Endothelial cell of umbilical vein (primary cell): ENCODE data around the gene AMZ1. TPM values are rescaled to one million over a fixed set of nuclear protein-coding genes. Genes with fewer than 3 reads are reported as not detected.

Experiments
- BruUV-seq: library from RNA; stranded (reverse); fragments of 400-500 nt; replicated peaks from 2 replicates; lab custom pipeline; 2021; lab: Mats Ljungman, UMichigan
- CTCF ChIA-PET: fragments of 300-600, 350-600 bp; sonication (Branson Sonifier 250); formaldehyde crosslinking; loops from one replicate; lab custom pipeline; 2021; ENCODE audit warnings: antibody characterized with exemption, inconsistent platforms; lab: Charles Lee
- POLR2A ChIA-PET: fragments of 300-600, 350-600 bp; sonication (Branson Sonifier 250); formaldehyde crosslinking; loops from one replicate; lab custom pipeline; 2021; ENCODE audit warnings: antibody characterized with exemption, inconsistent platforms; lab: Charles Lee
- DNase-seq: peaks from one replicate; pipeline ENCODE4 v3.0.0-alpha.2; 2011; ENCODE audit warnings: low read depth, low spot score
- FAIRE-seq: peaks from 2 replicates; lab custom pipeline; 2011; peaks lifted over from hg19 to GRCh38; lab: Jason Lieb, UNC
- H2AFZ ChIP-seq: 2 replicates; pipeline ENCODE4 v1.6.0; 2012; ENCODE audit warnings: low read depth, low read length, control low read depth, inconsistent platforms
- H3K27ac ChIP-seq: 2 replicates; pipeline ENCODE4 v1.5.1; 2011; ENCODE audit warnings: low read depth, mild to moderate bottlenecking, control low read depth, low read length, moderate library complexity; ENCODE audit not compliant: insufficient read depth
- H3K27me3 ChIP-seq, 2 experiments: 2 replicates each; pipeline versions ENCODE4 v1.6.0 to v1.6.1; 2011; ENCODE audit warnings: low read length in 2 of 2, mixed read lengths in 1 of 2; ENCODE audit not compliant: control insufficient read depth in 2 of 2, insufficient read depth in 2 of 2
- H3K36me3 ChIP-seq, 2 experiments: 2 replicates in 1 of 2; 3 replicates in 1 of 2; pipeline ENCODE4 v1.5.1; 2011; ENCODE audit warnings: low read length in 2 of 2, mild to moderate bottlenecking in 1 of 2, moderate library complexity in 1 of 2; ENCODE audit not compliant: control insufficient read depth in 2 of 2, insufficient read depth in 2 of 2; ENCODE audit errors: extremely low read depth in 1 of 2
- H3K4me1 ChIP-seq: 3 replicates; pipeline ENCODE4 v1.5.1; 2011; ENCODE audit warnings: mild to moderate bottlenecking, low read length; ENCODE audit not compliant: control insufficient read depth, insufficient read depth; ENCODE audit errors: extremely low read depth
- H3K4me2 ChIP-seq: 2 replicates; pipeline ENCODE4 v1.6.1; 2011; ENCODE audit warnings: low read length, control low read depth, mixed read lengths; ENCODE audit not compliant: insufficient read depth
- H3K4me3 ChIP-seq, 3 experiments: fragments of 200-600 bp in 1 of 3; sonication (generic), shearing (Covaris generic) in 1 of 3; replicated peaks in 1 of 3; 2 replicates each; pipeline ENCODE4 v1.5.1; 2011 to 2016; ENCODE audit warnings: control low read depth in 3 of 3, low read length in 3 of 3, mild to moderate bottlenecking in 2 of 3, inconsistent platforms in 1 of 3, low read depth in 1 of 3, moderate library complexity in 1 of 3; ENCODE audit not compliant: insufficient read depth in 1 of 3
- H3K79me2 ChIP-seq: 2 replicates; pipeline ENCODE4 v1.6.0; 2012; ENCODE audit warnings: low read length, inconsistent platforms; ENCODE audit not compliant: control insufficient read depth, insufficient read depth
- H3K9ac ChIP-seq: replicated peaks from 2 replicates; pipeline ENCODE3; 2011; ENCODE audit warnings: low read length, control low read depth; ENCODE audit not compliant: insufficient read depth; ENCODE audit errors: extremely low read depth
- H3K9me1 ChIP-seq: replicated peaks from 3 replicates; pipeline ENCODE4 v1.6.0; 2011; ENCODE audit warnings: mild to moderate bottlenecking, low read length; ENCODE audit not compliant: control insufficient read depth, insufficient read depth; ENCODE audit errors: extremely low read depth
- H3K9me3 ChIP-seq: replicated peaks from 2 replicates; pipeline ENCODE4 v1.5.1; 2012; ENCODE audit warnings: low read length, inconsistent platforms; ENCODE audit not compliant: control insufficient read depth, insufficient read depth
- H4K20me1 ChIP-seq: replicated peaks from 2 replicates; pipeline ENCODE3; 2011; ENCODE audit warnings: mild to moderate bottlenecking, low read length; ENCODE audit not compliant: control insufficient read depth, insufficient read depth; ENCODE audit errors: extremely low read depth
- EZH2 ChIP-seq: IDR thresholded peaks from 2 replicates; pipeline ENCODE4 v1.6.1; 2012; ENCODE audit warnings: borderline replicate concordance, low read depth, mild to moderate bottlenecking, moderate library complexity, low read length, inconsistent platforms; ENCODE audit not compliant: severe bottlenecking
- FOS ChIP-seq: IDR thresholded peaks from 2 replicates; pipeline ENCODE4 v1.6.1; 2011; ENCODE audit warnings: mild to moderate bottlenecking, low read length, moderate library complexity, borderline replicate concordance; ENCODE audit not compliant: insufficient read depth
- GATA2 ChIP-seq: IDR thresholded peaks from 2 replicates; pipeline ENCODE4 v1.7.0; 2011; ENCODE audit warnings: low read depth, mild to moderate bottlenecking, moderate library complexity, mixed read lengths, low read length; ENCODE audit not compliant: insufficient read length, insufficient read depth
- JUN ChIP-seq: IDR thresholded peaks from 2 replicates; pipeline ENCODE4 v1.6.1; 2011; ENCODE audit warnings: borderline replicate concordance, low read depth; ENCODE audit not compliant: insufficient read length, insufficient read depth
- MYC ChIP-seq: IDR thresholded peaks from one replicate; pipeline ENCODE4 v1.6.1; 2011; ENCODE audit warnings: mild to moderate bottlenecking, low read depth, low read length
- POLR2A ChIP-seq: IDR thresholded peaks from 2 replicates; pipeline ENCODE4 v1.6.1; 2012; ENCODE audit warnings: low read depth, mild to moderate bottlenecking, control low read depth, low read length
- POLR2AphosphoS5 ChIP-seq: IDR thresholded peaks from 2 replicates; pipeline ENCODE4 v1.6.1; 2012; ENCODE audit warnings: low read depth, mild to moderate bottlenecking, control low read depth, low read length, moderate library complexity; ENCODE audit not compliant: insufficient read depth
- dilution Hi-C: fragments of 300-500 bp; cut with MboI; formaldehyde crosslinking; loops from one replicate; pipeline ENCODE4 v1.15.0; 2019; ENCODE audit warnings: low sequenced_read_pairs; ENCODE audit not compliant: extremely low pct_ligation_motif_present
- intact Hi-C: fragments of 100-400 bp; cut with micrococcal nuclease; formaldehyde crosslinking; loops from one replicate; pipeline ENCODE4 v1.10.0; 2022
- polyA plus RNA-seq, 4 experiments: library from polyadenylated mRNA; depleted of rRNA in 3 of 4; stranded (reverse) in 3 of 4; unstranded in 1 of 4; fragments of >200 nt; gene quantifications; 2 replicates each; pipeline versions ENCODE4 v1.2.1 to v1.2.3, GENCODE V29; 2011 to 2012; ENCODE audit warnings: missing spikeins in 1 of 4
- total RNA-seq: library from RNA; stranded (reverse); gene quantifications from 2 replicates; pipeline ENCODE4 v1.2.3, GENCODE V29; 2021
- TF ChIP-seq, protein P1 (sequence below), 2 donors: IDR thresholded peaks; 1 replicate in 1 of 2; 2 replicates in 1 of 2; pipeline ENCODE4 v1.5.1; 2011; ENCODE audit warnings: low read length in 2 of 2, mild to moderate bottlenecking in 2 of 2, moderate library complexity in 2 of 2, control low read depth in 1 of 2, inconsistent platforms in 1 of 2, low read depth in 1 of 2; ENCODE audit not compliant: insufficient read depth in 1 of 2; ENCODE audit errors: extremely low read depth in 1 of 2
- TF ChIP-seq, protein P2 (sequence below): IDR thresholded peaks from 2 replicates; pipeline ENCODE4 v1.6.1; 2011; ENCODE audit not compliant: insufficient read depth, insufficient read length

Gene AMZ1
- total and polyA plus RNA-seq, 2 donors (not counting 3 experiments of a cell fraction or from before 2014, with no cell fraction given), result not detected

DNA sequence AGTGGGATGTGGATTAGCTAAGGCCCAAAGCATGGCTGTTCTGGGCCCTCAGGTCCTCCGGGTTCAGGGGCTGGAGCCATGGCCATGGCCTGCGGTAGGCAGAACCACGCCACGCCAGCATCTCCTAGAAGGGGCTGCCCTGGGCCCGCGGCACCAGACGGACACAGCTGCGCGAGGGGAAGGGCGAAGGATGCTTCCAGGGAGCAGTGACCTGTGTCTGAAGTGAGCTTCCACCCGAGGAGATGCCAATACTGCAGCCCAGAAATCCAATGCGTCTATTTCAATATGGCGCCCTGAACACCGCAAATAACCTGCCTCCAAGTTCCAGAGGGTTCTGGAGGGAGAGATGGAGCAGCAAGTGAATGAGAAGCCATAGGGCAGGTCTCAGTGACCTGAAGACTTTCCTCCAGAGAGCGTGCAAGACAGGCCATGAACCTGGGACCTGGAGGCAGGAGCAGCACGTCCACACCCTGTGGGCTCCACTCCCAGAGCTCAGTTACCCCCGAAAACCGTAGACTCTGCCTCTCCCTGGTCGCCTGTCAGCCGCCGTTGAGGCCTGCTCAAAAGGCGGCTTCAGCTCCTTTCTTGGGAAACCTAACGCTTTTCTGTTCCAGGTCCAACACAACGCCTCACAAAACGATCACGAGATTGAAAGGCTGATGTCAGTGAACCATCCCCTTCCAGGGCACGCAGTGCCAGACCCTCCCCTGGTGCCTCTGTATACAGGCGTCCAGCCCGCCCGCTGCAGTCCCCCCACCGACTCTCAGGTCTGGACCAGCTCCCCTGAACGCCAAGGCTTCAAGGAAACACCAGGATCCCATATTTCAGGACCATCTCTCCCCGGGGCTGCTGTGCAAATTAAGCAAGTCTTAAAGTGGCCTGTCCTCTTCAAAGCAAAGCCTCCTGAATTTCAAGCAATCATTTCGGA is 37.4 kb downstream of the AMZ1 start:
- no peak overlapping the region for H2AFZ ChIP-seq
- H3K79me2 ChIP-seq, result no peaks in the 10 kb centered on the region
- TF ChIP-seq, protein P1, sequence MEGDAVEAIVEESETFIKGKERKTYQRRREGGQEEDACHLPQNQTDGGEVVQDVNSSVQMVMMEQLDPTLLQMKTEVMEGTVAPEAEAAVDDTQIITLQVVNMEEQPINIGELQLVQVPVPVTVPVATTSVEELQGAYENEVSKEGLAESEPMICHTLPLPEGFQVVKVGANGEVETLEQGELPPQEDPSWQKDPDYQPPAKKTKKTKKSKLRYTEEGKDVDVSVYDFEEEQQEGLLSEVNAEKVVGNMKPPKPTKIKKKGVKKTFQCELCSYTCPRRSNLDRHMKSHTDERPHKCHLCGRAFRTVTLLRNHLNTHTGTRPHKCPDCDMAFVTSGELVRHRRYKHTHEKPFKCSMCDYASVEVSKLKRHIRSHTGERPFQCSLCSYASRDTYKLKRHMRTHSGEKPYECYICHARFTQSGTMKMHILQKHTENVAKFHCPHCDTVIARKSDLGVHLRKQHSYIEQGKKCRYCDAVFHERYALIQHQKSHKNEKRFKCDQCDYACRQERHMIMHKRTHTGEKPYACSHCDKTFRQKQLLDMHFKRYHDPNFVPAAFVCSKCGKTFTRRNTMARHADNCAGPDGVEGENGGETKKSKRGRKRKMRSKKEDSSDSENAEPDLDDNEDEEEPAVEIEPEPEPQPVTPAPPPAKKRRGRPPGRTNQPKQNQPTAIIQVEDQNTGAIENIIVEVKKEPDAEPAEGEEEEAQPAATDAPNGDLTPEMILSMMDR (IDR thresholded peaks at IDR 0.05; ENCODE audit: extremely low read depth in 1 of 2, insufficient read depth in 1 of 2, low read depth in 1 of 2, low read length in 2 of 2), result no peak
- no peak for TF ChIP-seq MYC
- TF ChIP-seq EZH2, result no peak
- no peak for TF ChIP-seq POLR2A
- no peak for TF ChIP-seq POLR2AphosphoS5
- TF ChIP-seq GATA2, result no peak
- no peak for TF ChIP-seq JUN
- no peak for TF ChIP-seq FOS
- TF ChIP-seq, protein P2, sequence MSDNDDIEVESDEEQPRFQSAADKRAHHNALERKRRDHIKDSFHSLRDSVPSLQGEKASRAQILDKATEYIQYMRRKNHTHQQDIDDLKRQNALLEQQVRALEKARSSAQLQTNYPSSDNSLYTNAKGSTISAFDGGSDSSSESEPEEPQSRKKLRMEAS, result no peak
- H3K36me3 ChIP-seq, result peaks cover 0 to 12% of the 10 kb centered on the region in 2 experiments
- no peak overlapping the region for H3K4me2 ChIP-seq
- H3K9me3 ChIP-seq, result no peaks in the 10 kb centered on the region
- FAIRE-seq (no peak), DNase-seq (no peak)
- dilution Hi-C loops (no loop called here), intact Hi-C loops (no loop called here)
- POLR2A ChIA-PET, result no interaction called here
- CTCF ChIA-PET, result interaction anchor here (0.7 to 2.3 kb wide), 5 partner anchors 10 to 35 kb away, joined by 3 to 12 read pairs (median 3); no protein-coding TSS in a partner anchor
- no peaks in the 10 kb centered on the region for H3K27me3 ChIP-seq
- no peak overlapping the region for H3K4me3 ChIP-seq
- no peak overlapping the region for H3K27ac ChIP-seq
- no TSS peak for BruUV-seq
- no peaks in the 10 kb centered on the region for H4K20me1 ChIP-seq
- H3K4me1 ChIP-seq, result no peaks in the 10 kb centered on the region
- no peaks in the 10 kb centered on the region for H3K9me1 ChIP-seq
- no peak overlapping the region for H3K9ac ChIP-seq
